Activated CD8-positive, alpha-beta T cell treated with anti-CD3 and anti-CD28 coated beads, Interleukin-2, amount 10 ng/mL, durations not matched to agents 7 days and 5 days (primary cell): ENCODE results near the gene ZDHHC19. TPM values are rescaled to one million over a fixed set of nuclear protein-coding genes. Genes with fewer than 3 reads are reported as not detected.
"Not testable (repeated sequence)": the region's sequence is repeated elsewhere in the genome, so short reads cannot be mapped to it uniquely, and the experiment has no call there.

Source experiments
- ATAC-seq: fragments of 150-1000 bp; cut with Tn5 transposase; one replicate; pipeline ENCODE4 v1.10.0; 2021; ENCODE audit warnings: moderate library complexity
- CTCF ChIA-PET: fragments of 350-600 bp; sonication (Branson Sonifier 250); formaldehyde crosslinking; loops from one replicate; lab custom pipeline; 2021; ENCODE audit warnings: antibody characterized with exemption; lab: Charles Lee
- POLR2A ChIA-PET: fragments of 350-600 bp; sonication (Branson Sonifier 250); formaldehyde crosslinking; loops from one replicate; lab custom pipeline; 2021; ENCODE audit warnings: antibody characterized with exemption; lab: Charles Lee
- DNase-seq: peaks from one replicate; pipeline ENCODE4 v3.0.0-alpha.2; 2020
- H3K27ac Mint-ChIP-seq: one replicate; pipeline ENCODE4 v1.8.0; 2021; ENCODE audit warnings: mild to moderate bottlenecking, mixed read lengths
- H3K27me3 Mint-ChIP-seq: one replicate; pipeline ENCODE4 v1.8.0; 2021; ENCODE audit warnings: low read depth, mixed read lengths
- H3K36me3 Mint-ChIP-seq: one replicate; pipeline ENCODE4 v1.8.0; 2021; ENCODE audit warnings: low read depth, mixed read lengths
- H3K4me1 Mint-ChIP-seq: one replicate; pipeline ENCODE4 v1.8.0; 2021; ENCODE audit warnings: low read depth, mixed read lengths
- H3K4me3 Mint-ChIP-seq: one replicate; pipeline ENCODE4 v1.8.0; 2021; ENCODE audit warnings: mild to moderate bottlenecking, mixed read lengths
- H3K9me3 Mint-ChIP-seq: one replicate; pipeline ENCODE4 v1.8.0; 2022; ENCODE audit warnings: mixed read lengths; ENCODE audit not compliant: insufficient read depth
- total RNA-seq, 2 experiments: library from RNA; stranded (reverse); gene quantifications; one replicate each; pipeline ENCODE4 v1.2.3, GENCODE V29; 2021

The ZDHHC19 gene
- total RNA-seq, 2 experiments from 2014 or later: not detected

DNA sequence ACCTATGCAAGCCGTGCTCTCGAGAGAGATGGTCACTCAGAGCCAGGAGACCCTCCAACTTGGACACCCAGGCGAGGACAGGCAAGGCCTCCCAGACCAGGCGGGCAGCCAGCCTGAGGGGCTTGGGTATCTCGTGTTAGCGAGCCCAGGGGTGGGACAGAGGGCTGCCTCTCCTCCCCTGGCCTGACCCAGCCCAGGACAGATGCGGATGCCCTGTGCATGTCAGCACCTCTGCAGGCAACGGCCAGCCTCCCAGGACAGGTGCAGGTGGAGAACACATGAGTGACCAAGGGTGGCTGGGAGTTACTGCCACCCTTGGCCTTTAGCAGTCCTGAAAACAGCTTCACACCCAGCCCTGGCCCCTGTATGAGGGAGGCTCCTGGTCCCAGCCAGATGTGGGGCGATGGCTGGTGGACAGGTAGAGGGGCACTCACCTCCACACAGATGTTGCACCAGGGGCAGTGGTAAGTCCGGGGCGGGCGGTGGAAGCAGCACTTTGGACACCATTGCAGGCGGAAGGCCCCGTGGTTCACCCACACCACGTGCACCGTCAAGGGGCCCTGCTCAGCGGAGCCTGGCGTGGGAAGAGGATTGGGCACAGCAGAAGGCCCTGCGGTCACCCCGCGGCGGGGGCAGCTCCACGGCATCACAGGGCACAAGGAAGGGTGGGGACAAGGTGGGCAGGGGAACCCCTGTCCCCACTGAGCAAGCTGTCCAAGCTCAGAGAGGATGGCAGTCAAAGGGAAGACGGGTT is 2.1 kb downstream of the ZDHHC19 start:
- Mint-ChIP-seq H3K9me3 (no peaks in the 10 kb centered on the region), H3K4me1 (peaks cover 12% of the 10 kb centered on the region), H3K27ac (no peak overlapping the region), H3K27me3 (peaks cover 18% of the 10 kb centered on the region), H3K36me3 (no peaks in the 10 kb centered on the region), H3K4me3 (peak overlapping the region; percentile 80)
- ATAC-seq (no peak), DNase-seq (no peak)
- ChIA-PET POLR2A (no interaction called here), CTCF (no interaction called here)

GRCh38 chr3:196207833-196208607 is 3.2 kb downstream of the ZDHHC19 start:
- Mint-ChIP-seq H3K9me3 (no peaks in the 10 kb centered on the region), H3K27ac (peak overlapping the region; percentile 30), H3K4me1 (peaks cover 12% of the 10 kb centered on the region), H3K27me3 (peaks cover 23% of the 10 kb centered on the region), H3K4me3 (peak overlapping the region; percentile 80), H3K36me3 (no peaks in the 10 kb centered on the region)
- ATAC-seq (peak; percentile 80), DNase-seq (peak; percentile 73)
- ChIA-PET POLR2A (no interaction called here), CTCF (no interaction called here)

- Mint-ChIP-seq H3K36me3 (no peaks in the 10 kb centered on the region), H3K27ac (no peak overlapping the region), H3K27me3 (peaks cover 25% of the 10 kb centered on the region), H3K4me1 (peaks cover 13% of the 10 kb centered on the region), H3K9me3 (no peaks in the 10 kb centered on the region), H3K4me3 (peak overlapping the region; percentile 80)
- ChIA-PET POLR2A (interaction anchor here (1.0 kb wide), 1 partner anchor 361 kb away, joined by 3 read pairs; the partner anchor contains the start of genes FBXO45 and WDR53), CTCF (interaction anchor here (1.2 kb wide), 1 partner anchor 184 kb away, joined by 3 read pairs; no protein-coding TSS in a partner anchor)
- no peak for DNase-seq
- peak; percentile 47 for ATAC-seq
Observed at GRCh38 chr3:196207159-196207832, 3.9 kb downstream of the ZDHHC19 start.

DNA sequence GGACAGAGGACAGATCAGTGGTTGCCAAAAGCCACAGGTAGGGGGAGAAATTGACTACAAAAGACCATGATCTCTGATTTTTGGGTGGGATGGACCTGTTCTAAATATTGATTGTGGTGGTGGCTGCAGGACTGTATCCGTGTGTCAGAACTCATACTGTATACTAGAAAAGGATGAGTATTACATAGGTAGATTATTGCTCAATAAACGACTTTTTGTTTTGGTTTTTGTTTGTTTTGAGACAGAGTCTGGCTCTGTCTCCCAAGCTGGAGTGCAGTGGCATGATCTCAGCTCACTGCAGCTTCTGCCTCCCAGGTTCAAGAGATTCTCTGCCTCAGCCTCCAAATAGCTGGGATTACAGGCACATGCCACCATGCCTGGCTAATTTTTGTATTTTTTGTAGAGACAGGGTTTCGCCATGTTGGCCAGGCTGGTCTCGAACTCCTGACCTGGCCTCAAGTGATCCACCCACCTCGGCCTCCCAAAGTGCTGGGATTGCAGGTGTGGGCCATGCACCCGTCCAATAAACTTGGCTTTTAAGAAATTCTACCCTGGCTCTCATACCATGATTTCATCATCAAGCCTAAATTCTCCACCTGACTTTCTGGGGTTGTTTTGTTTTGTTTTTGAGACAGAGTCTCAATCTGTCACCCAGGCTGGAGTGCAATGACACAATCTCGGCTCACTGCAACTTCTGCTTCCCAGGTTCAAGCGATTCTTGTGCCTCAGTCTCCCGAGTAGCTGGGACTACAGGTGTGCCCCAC is 5.6 kb downstream of the ZDHHC19 start:
- CTCF ChIA-PET: interaction anchor here (0.8 to 2.1 kb wide), 2 partner anchors 18 to 132 kb away, joined by 3 to 5 read pairs; no protein-coding TSS in a partner anchor
- H3K4me1 Mint-ChIP-seq: peaks cover 13% of the 10 kb centered on the region
- DNase-seq, H3K4me3 Mint-ChIP-seq, ATAC-seq, H3K36me3 Mint-ChIP-seq, POLR2A ChIA-PET, H3K27ac Mint-ChIP-seq, H3K9me3 Mint-ChIP-seq: not testable (repeated sequence)
- peaks cover 25% of the 10 kb centered on the region for H3K27me3 Mint-ChIP-seq

DNA sequence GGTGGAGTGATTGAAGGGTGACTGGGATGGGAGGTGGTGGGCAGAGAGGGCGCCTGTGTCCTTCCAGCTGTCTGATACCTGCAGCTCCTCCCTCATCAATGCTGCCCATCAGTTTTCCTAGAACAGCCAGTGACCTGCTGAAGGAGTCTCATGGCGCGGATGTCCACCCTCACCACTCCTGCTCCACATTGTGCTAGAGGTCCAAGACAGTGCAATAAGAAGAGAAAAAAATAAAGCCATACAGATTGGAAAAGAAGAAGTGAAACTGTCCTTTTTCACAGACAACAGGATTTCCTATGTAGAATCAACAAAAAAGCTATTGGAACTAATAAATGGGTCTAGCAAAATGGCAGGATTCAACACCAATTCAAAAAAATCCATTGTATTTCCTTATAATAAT is 7.4 kb downstream of the ZDHHC19 start:
- Mint-ChIP-seq H3K27me3 (peaks cover 23% of the 10 kb centered on the region), H3K9me3 (no peaks in the 10 kb centered on the region), H3K27ac (no peak overlapping the region), H3K4me1 (peaks cover 13% of the 10 kb centered on the region), H3K4me3 (no peak overlapping the region), H3K36me3 (no peaks in the 10 kb centered on the region)
- DNase-seq: no peak
- ChIA-PET POLR2A (no interaction called here), CTCF (interaction anchor here (2.1 kb wide), 1 partner anchor 130 kb away, joined by 5 read pairs; no protein-coding TSS in a partner anchor)
- ATAC-seq: no peak

GRCh38 chr3:196202516-196202970 is 8.7 kb downstream of the ZDHHC19 start:
- DNase-seq: no peak
- Mint-ChIP-seq H3K9me3 (no peaks in the 10 kb centered on the region), H3K4me3 (no peak overlapping the region), H3K4me1 (peaks cover 7% of the 10 kb centered on the region), H3K36me3 (no peaks in the 10 kb centered on the region), H3K27ac (no peak overlapping the region), H3K27me3 (peaks cover 23% of the 10 kb centered on the region)
- POLR2A ChIA-PET: no interaction called here
- CTCF ChIA-PET: no interaction called here
- no peak for ATAC-seq

GRCh38 chr3:196198771-196199753 is 12.1 kb downstream of the ZDHHC19 start:
- CTCF ChIA-PET: interaction anchor here (1.1 to 6.5 kb wide), 3 partner anchors 19 to 127 kb away, joined by 3 to 154 read pairs (median 7); no protein-coding TSS in a partner anchor
- no peak overlapping the region for H3K27ac Mint-ChIP-seq
- no peaks in the 10 kb centered on the region for H3K36me3 Mint-ChIP-seq
- no peaks in the 10 kb centered on the region for H3K9me3 Mint-ChIP-seq
- H3K27me3 Mint-ChIP-seq: peaks cover 7% of the 10 kb centered on the region
- ATAC-seq (no peak), DNase-seq (no peak)
- peaks cover 24% of the 10 kb centered on the region for H3K4me1 Mint-ChIP-seq
- POLR2A ChIA-PET: no interaction called here
- H3K4me3 Mint-ChIP-seq: no peak overlapping the region

DNA sequence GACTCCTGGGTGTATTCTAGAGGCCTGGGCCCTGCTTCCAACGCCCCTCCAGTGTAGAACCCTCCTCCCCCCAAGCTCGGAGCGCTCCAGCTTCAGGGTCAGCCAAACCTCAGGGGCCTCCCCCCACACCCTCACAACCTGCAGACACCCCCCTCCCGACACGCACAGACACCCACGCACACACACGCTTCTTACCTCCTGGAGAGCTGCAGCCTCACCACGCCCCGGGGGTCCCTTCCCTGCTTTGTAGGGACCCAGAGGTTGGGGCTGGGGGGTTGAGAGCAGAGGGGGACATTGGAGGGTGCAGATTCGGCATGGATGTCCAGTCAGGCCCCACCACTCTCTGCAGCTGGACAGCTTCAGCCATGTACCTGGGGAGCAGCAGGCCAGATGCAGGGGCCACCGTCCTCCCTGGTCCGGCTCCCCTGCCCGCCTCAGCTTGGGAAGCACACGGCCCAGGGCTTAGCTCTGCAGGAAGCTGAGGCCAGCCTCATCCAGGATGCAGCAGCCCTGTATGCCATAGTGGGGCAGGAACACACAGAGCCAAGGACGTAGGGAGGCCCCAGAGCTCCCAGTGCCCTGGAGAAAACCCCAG is 13.0 kb downstream of the ZDHHC19 start:
- ChIA-PET POLR2A (no interaction called here), CTCF (interaction anchor here (1.1 to 7.3 kb wide), 5 partner anchors 17 to 127 kb away, joined by 3 to 154 read pairs (median 7); no protein-coding TSS in a partner anchor)
- Mint-ChIP-seq H3K4me3 (no peak overlapping the region), H3K4me1 (peaks cover 29% of the 10 kb centered on the region), H3K27ac (no peak overlapping the region), H3K9me3 (no peaks in the 10 kb centered on the region), H3K27me3 (peaks cover 2% of the 10 kb centered on the region), H3K36me3 (no peaks in the 10 kb centered on the region)
- DNase-seq: no peak
- ATAC-seq: no peak

DNA sequence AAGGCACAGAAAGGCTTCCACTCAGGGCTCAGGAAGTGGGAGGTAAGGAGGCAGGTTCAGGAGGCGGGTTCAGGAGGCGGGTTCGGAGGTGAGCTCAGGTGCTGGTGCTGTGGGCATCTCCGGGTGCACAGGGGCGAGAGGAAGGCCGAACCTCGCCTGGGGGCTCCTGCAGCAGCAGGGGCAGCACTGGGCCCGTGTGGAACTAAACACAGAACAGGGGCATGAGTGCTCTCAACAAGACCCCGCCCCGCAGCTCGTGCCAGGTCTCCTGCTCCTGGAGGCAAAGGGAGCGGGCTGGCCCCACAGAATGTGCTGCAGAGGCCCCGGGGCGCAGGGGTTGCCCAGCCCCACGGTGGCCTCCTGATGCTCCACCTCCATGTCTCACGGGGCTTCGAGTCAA is 13.7 kb downstream of the ZDHHC19 start:
- Mint-ChIP-seq H3K9me3 (no peaks in the 10 kb centered on the region), H3K4me1 (peaks cover 34% of the 10 kb centered on the region), H3K36me3 (no peaks in the 10 kb centered on the region), H3K27ac (no peak overlapping the region), H3K27me3 (no peaks in the 10 kb centered on the region), H3K4me3 (no peak overlapping the region)
- ChIA-PET POLR2A (interaction anchor here (1.8 kb wide), 1 partner anchor 124 kb away, joined by 8 read pairs; no protein-coding TSS in a partner anchor), CTCF (interaction anchor here (0.9 to 7.3 kb wide), 10 partner anchors 10 to 175 kb away, joined by 3 to 154 read pairs (median 6); no protein-coding TSS in a partner anchor)
- DNase-seq (no peak), ATAC-seq (no peak)
